Smooth muscle cell (in vitro differentiated cells): ENCODE data around the gene ABHD12. TPM values are rescaled to one million over a fixed set of nuclear protein-coding genes. Genes with fewer than 3 reads are reported as not detected.

Experiments
- DNase-seq: peaks from one replicate; lab custom pipeline; 2025; ENCODE audit not compliant: unreplicated experiment; lab: John Stamatoyannopoulos, UW
- H2AFZ ChIP-seq: fragments of 200-600 bp; sonication (generic); 2 replicates; pipeline ENCODE4 v1.6.0; 2016; ENCODE audit warnings: antibody characterized with exemption, low read depth, mild to moderate bottlenecking
- H3F3A ChIP-seq: fragments of 200-600 bp; sonication (generic); 2 replicates; pipeline ENCODE4 v1.6.0; 2017; ENCODE audit warnings: antibody characterized with exemption, low read depth
- H3K27ac ChIP-seq: fragments of 200-600 bp; sonication (generic); 2 replicates; pipeline ENCODE4 v1.5.1; 2016; ENCODE audit warnings: low read depth, mild to moderate bottlenecking
- H3K27me3 ChIP-seq: fragments of 200-600 bp; sonication (generic); 2 replicates; pipeline ENCODE4 v1.6.1; 2016; ENCODE audit warnings: low read depth, mild to moderate bottlenecking
- H3K36me3 ChIP-seq: fragments of 200-600 bp; sonication (generic); 2 replicates; pipeline ENCODE4 v1.5.1; 2016; ENCODE audit warnings: low read depth
- H3K4me1 ChIP-seq: fragments of 200-600 bp; sonication (generic); 2 replicates; pipeline ENCODE4 v1.5.1; 2016; ENCODE audit warnings: low read depth
- H3K4me2 ChIP-seq: fragments of 200-600 bp; sonication (generic); 2 replicates; pipeline ENCODE4 v1.6.0; 2016; ENCODE audit warnings: mild to moderate bottlenecking
- H3K4me3 ChIP-seq: fragments of 200-600 bp; sonication (generic); 2 replicates; pipeline ENCODE4 v1.5.1; 2016; ENCODE audit warnings: mild to moderate bottlenecking
- H3K79me2 ChIP-seq: fragments of 200-600 bp; sonication (generic); 2 replicates; pipeline ENCODE4 v1.6.0; 2016; ENCODE audit warnings: low read depth, mild to moderate bottlenecking
- H3K9ac ChIP-seq: fragments of 200-600 bp; sonication (generic); 2 replicates; pipeline ENCODE4 v1.6.0; 2016; ENCODE audit warnings: low read depth
- H3K9me3 ChIP-seq: fragments of 200-600 bp; sonication (generic); replicated peaks from 2 replicates; pipeline ENCODE4 v1.5.1; 2016; ENCODE audit warnings: low read depth
- H4K20me1 ChIP-seq: fragments of 200-600 bp; sonication (generic); 2 replicates; pipeline ENCODE4 v1.6.0; 2016; ENCODE audit warnings: low read depth
- WGBS: methylation state at CpG from one replicate; pipeline ENCODE4 v1.1.7; 2016; ENCODE audit warnings: low lambda C conversion rate; 5-methylcytosine and 5-hydroxymethylcytosine counted together
- polyA plus RNA-seq: library from polyadenylated mRNA; unstranded; fragments of >200 nt; fragmentation: Nextera tagmentation; extraction: Ambion mirVana; gene quantifications from 2 replicates; pipeline ENCODE4 v1.2.1, GENCODE V29; 2016
- total RNA-seq: library from RNA; depleted of rRNA; stranded (reverse); fragments of >200 nt; gene quantifications from 2 replicates; pipeline ENCODE4 v1.2.3, GENCODE V29; 2014
- TF ChIP-seq, protein P1 (sequence below): fragments of 200-600 bp; sonication (generic); IDR thresholded peaks from 2 replicates; pipeline ENCODE4 v1.5.1; 2017; ENCODE audit warnings: borderline replicate concordance, mild to moderate bottlenecking, antibody characterized with exemption; ENCODE audit not compliant: insufficient read depth, poor library complexity, severe bottlenecking

The ABHD12 gene
- total and polyA plus RNA-seq, 2 experiments from 2014 or later = 18.5 to 41.8 TPM

DNA sequence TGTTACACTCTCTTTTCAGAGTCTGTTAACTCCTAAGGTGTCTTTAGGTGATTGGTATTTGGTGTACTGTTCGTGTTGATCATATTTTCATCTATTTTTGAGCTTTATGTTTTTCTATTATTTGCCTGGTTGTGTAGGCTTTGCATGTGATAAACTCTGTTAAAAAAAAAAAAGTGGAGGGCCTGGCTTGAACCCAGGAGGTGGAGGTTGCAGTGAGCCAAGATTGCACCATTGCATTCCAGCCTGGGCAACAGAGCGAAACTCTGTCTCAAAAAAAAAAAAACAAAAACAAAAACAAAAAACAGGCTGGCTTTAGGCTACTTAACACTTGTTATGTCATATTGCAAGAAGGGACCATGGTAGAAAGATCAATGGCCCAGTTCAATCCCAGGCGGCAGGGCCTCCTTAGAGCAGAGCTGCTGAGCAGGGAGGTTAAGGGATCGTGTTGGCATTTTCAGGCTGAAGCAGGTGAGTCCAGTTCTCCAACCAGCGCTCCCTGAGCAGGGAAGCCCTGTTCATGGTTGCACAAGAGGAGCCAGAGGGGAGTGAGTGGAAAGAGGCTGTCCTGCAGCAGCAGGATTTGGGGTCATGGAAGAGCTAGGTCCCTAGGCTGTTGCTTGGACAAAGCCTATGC, 134.3 kb downstream of the ABHD12 start:
- no peak for DNase-seq
- Histone ChIP-seq H3K36me3 (no peaks in the 10 kb centered on the region), H3K9me3 (no peaks in the 10 kb centered on the region), H2AFZ (no peak overlapping the region), H3F3A (peaks cover 5% of the 10 kb centered on the region), H3K27me3 (no peaks in the 10 kb centered on the region), H3K9ac (no peak overlapping the region), H4K20me1 (peaks cover 74% of the 10 kb centered on the region), H3K4me3 (no peak overlapping the region), H3K79me2 (peaks cover 44% of the 10 kb centered on the region), H3K4me2 (no peak overlapping the region), H3K27ac (no peak overlapping the region), H3K4me1 (peaks cover 28% of the 10 kb centered on the region)
- TF ChIP-seq, protein P1, sequence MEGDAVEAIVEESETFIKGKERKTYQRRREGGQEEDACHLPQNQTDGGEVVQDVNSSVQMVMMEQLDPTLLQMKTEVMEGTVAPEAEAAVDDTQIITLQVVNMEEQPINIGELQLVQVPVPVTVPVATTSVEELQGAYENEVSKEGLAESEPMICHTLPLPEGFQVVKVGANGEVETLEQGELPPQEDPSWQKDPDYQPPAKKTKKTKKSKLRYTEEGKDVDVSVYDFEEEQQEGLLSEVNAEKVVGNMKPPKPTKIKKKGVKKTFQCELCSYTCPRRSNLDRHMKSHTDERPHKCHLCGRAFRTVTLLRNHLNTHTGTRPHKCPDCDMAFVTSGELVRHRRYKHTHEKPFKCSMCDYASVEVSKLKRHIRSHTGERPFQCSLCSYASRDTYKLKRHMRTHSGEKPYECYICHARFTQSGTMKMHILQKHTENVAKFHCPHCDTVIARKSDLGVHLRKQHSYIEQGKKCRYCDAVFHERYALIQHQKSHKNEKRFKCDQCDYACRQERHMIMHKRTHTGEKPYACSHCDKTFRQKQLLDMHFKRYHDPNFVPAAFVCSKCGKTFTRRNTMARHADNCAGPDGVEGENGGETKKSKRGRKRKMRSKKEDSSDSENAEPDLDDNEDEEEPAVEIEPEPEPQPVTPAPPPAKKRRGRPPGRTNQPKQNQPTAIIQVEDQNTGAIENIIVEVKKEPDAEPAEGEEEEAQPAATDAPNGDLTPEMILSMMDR = no peak
- WGBS = 85% methylated on average over 5 of the region's 5 CpGs

DNA sequence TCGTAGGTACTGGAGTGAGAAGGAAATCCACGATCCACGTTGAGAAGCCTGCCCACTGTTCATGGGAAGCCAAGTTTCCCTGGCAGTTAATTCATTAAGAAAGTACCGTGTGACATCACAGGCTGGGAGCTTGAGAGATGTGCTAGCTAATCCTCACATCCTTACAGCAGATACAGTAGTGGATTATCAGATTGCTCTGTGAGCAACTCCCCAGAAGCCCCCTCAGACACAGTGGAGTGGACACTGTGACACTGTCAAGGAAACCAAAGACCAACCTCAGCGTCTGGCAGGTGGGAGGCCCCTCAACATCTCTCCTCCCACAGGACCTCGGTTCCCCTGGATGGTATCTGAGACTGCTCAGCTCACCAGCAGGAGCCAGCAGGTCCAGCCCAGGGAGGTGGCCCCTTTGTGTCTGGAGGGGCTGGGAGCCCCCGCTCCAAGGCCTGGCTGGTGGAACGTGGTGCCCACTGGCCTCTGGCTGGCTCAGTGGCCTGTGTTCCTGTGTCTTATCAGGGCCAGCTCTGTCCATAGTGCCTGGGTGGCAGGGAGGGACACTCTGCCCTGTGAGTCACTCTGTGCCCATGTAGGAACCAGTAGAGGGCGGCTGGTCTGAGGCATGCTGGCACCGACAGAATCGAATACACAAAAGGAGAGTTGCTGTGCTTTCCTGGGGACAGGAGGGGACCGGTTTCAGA, 135.5 kb downstream of the ABHD12 start:
- no peak overlapping the region for H2AFZ ChIP-seq
- peaks cover 86% of the 10 kb centered on the region for H4K20me1 ChIP-seq
- H3K36me3 ChIP-seq = no peaks in the 10 kb centered on the region
- 48% methylated on average over 12 of the region's 12 CpGs for WGBS
- H3K4me3 ChIP-seq = no peak overlapping the region
- H3K9ac ChIP-seq = no peak overlapping the region
- H3F3A ChIP-seq = peaks cover 5% of the 10 kb centered on the region
- peak overlapping the region; percentile 70 for H3K4me2 ChIP-seq
- H3K27me3 ChIP-seq = no peaks in the 10 kb centered on the region
- no peaks in the 10 kb centered on the region for H3K9me3 ChIP-seq
- TF ChIP-seq, protein P1 = no peak
- peaks cover 40% of the 10 kb centered on the region for H3K4me1 ChIP-seq
- no peak for DNase-seq
- peaks cover 56% of the 10 kb centered on the region for H3K79me2 ChIP-seq
- peak overlapping the region; percentile 11 for H3K27ac ChIP-seq

DNA sequence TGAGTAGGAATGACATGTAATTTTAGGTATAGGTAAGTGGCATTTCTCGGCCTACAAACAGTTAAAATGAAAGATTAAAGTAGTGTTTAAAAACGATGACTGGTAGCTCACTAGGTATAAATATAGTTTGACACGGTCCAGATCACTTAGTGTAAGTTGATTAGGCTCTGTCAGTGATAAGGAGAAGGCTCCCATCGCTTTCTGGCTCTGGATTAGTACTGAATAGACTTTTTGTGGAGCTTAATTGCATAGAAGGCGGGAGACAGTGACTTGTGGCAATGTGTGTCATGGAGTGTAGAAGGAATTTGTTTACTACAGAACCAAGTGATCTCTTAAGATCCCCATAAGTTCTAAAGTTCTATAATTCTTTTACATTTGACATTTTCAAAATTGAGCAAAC, 136.1 kb downstream of the ABHD12 start:
- peak overlapping the region; percentile 70 for H3K4me2 ChIP-seq
- H4K20me1 ChIP-seq = peaks cover 92% of the 10 kb centered on the region
- WGBS = 28% methylated on average over 5 of the region's 5 CpGs
- DNase-seq = no peak
- TF ChIP-seq, protein P1 = no peak
- H3K27me3 ChIP-seq = no peaks in the 10 kb centered on the region
- no peaks in the 10 kb centered on the region for H3K9me3 ChIP-seq
- H3K4me3 ChIP-seq = no peak overlapping the region
- H3K27ac ChIP-seq = peak overlapping the region; percentile 11
- peaks cover 42% of the 10 kb centered on the region for H3K4me1 ChIP-seq
- no peaks in the 10 kb centered on the region for H3K36me3 ChIP-seq
- no peak overlapping the region for H3K9ac ChIP-seq
- peaks cover 62% of the 10 kb centered on the region for H3K79me2 ChIP-seq
- H3F3A ChIP-seq = peaks cover 5% of the 10 kb centered on the region
- H2AFZ ChIP-seq = no peak overlapping the region
